ENCODE measurements around the gene AKR7A2. TPM values are rescaled to one million over a fixed set of nuclear protein-coding genes. Genes with fewer than 3 reads are reported as not detected.

Gene AKR7A2
- total RNA-seq, 4 donors from 2014 or later: 64.5 to 91.0 (median 80.7) TPM

GRCh38 chr1:19341201-19342061 is 29.5 kb upstream of the AKR7A2 start:
- DNase-seq (ENCODE audit: low spot score in 2 of 2): peak; percentile 63 to 64

GRCh38 chr1:19340387-19340937 is 28.5 kb upstream of the AKR7A2 start:
- Histone ChIP-seq H3K27ac (no peak overlapping the region), H3K9me3 (no peaks in the 10 kb centered on the region), H3K27me3 (no peaks in the 10 kb centered on the region), H3K4me3 (no peak overlapping the region), H3K4me1 (peaks cover 0 to 38% (median 7%) of the 10 kb centered on the region in 4 donors), H3K36me3 (peaks cover 0 to 77% (median 8%) of the 10 kb centered on the region in 3 donors)
- no peak for DNase-seq (ENCODE audit: low spot score in 2 of 2)
- no peak for TF ChIP-seq CTCF (IDR thresholded peaks at IDR 0.05)
- no peak for TF ChIP-seq EP300 (IDR thresholded peaks at IDR 0.05)
- no peak for TF ChIP-seq POLR2A (IDR thresholded peaks at IDR 0.05)
- 92 to 93% methylated on average over 14 of the region's 14 CpGs for WGBS, 2 donors

More at GRCh38 chr1:19341201-19342061, 29.5 kb upstream of the AKR7A2 start:
- Histone ChIP-seq H3K4me1 (peaks cover 0 to 38% (median 7%) of the 10 kb centered on the region in 4 donors), H3K27ac (peak overlapping the region in 1 of 4 donors; percentile 74), H3K4me3 (no peak overlapping the region), H3K36me3 (peaks cover 0 to 83% (median 8%) of the 10 kb centered on the region in 3 donors), H3K27me3 (no peaks in the 10 kb centered on the region), H3K9me3 (no peaks in the 10 kb centered on the region)
- no peak for TF ChIP-seq POLR2A (IDR thresholded peaks at IDR 0.05)
- no peak for TF ChIP-seq EP300 (IDR thresholded peaks at IDR 0.05)
- TF ChIP-seq CTCF (IDR thresholded peaks at IDR 0.05): peak; percentile 77 to 87 (median 79)
- 54 to 58% methylated on average over 21 to 22 of the region's 25 CpGs for WGBS, 2 donors

- TF ChIP-seq EP300 (IDR thresholded peaks at IDR 0.05) (no peak), POLR2A (IDR thresholded peaks at IDR 0.05) (no peak), CTCF (IDR thresholded peaks at IDR 0.05) (no peak)
- Histone ChIP-seq H3K4me3 (no peak overlapping the region), H3K36me3 (peaks cover 0 to 66% (median 8%) of the 10 kb centered on the region in 3 donors), H3K27ac (no peak overlapping the region), H3K4me1 (peaks cover 0 to 34% (median 7%) of the 10 kb centered on the region in 4 donors), H3K27me3 (no peaks in the 10 kb centered on the region), H3K9me3 (no peaks in the 10 kb centered on the region)
- WGBS, 2 donors: 79 to 82% methylated on average over 18 of the region's 19 CpGs
- DNase-seq (ENCODE audit: low spot score in 2 of 2): no peak
Observed at GRCh38 chr1:19339214-19339861, 27.4 kb upstream of the AKR7A2 start.

- DNase-seq (ENCODE audit: low spot score in 2 of 2): no peak
- Histone ChIP-seq H3K27ac (no peak overlapping the region), H3K4me3 (no peak overlapping the region), H3K9me3 (no peaks in the 10 kb centered on the region), H3K27me3 (no peaks in the 10 kb centered on the region), H3K4me1 (peaks cover 0 to 24% (median 3%) of the 10 kb centered on the region in 4 donors), H3K36me3 (peaks cover 0 to 56% (median 0%) of the 10 kb centered on the region in 3 donors)
- 74 to 83% methylated on average over 24 to 27 of the region's 27 CpGs for WGBS, 2 donors
- no peak for TF ChIP-seq POLR2A (IDR thresholded peaks at IDR 0.05)
- no peak for TF ChIP-seq CTCF (IDR thresholded peaks at IDR 0.05)
- TF ChIP-seq EP300 (IDR thresholded peaks at IDR 0.05): no peak
Observed at GRCh38 chr1:19338323-19338762, 26.4 kb upstream of the AKR7A2 start.

Measured in tibial nerve (tissue), 4 donors.